H9 (cell line): ENCODE results near the gene HTR3D. TPM values are rescaled to one million over a fixed set of nuclear protein-coding genes. Genes with fewer than 3 reads are reported as not detected.
A peak's percentile ranks its signal among the peaks of the same experiment; 100 is the strongest.

Experiments
- DNase-seq: peaks from one replicate; pipeline ENCODE4 v3.0.0-alpha.2; 2017
- H2AFZ ChIP-seq: one replicate; pipeline ENCODE4 v1.6.1; 2013; ENCODE audit warnings: mild to moderate bottlenecking, low read length, control low read depth, moderate library complexity
- H2AK5ac ChIP-seq: 2 replicates; pipeline ENCODE4 v1.6.1; 2013; ENCODE audit warnings: low read length, control low read depth, mixed read lengths; ENCODE audit not compliant: insufficient read length
- H2BK120ac ChIP-seq: one replicate; pipeline ENCODE4 v1.6.1; 2013; ENCODE audit warnings: low read depth, mild to moderate bottlenecking, low read length, control low read depth, inconsistent platforms; ENCODE audit not compliant: poor library complexity, severe bottlenecking
- H2BK12ac ChIP-seq: 2 replicates; pipeline ENCODE4 v1.6.1; 2013; ENCODE audit warnings: low read length, control low read depth, mixed read lengths, low read depth; ENCODE audit not compliant: insufficient read length
- H2BK15ac ChIP-seq: 2 replicates; pipeline ENCODE4 v1.6.1; 2013; ENCODE audit warnings: low read depth, low read length, control low read depth
- H2BK20ac ChIP-seq: one replicate; pipeline ENCODE4 v1.6.1; 2013; ENCODE audit warnings: low read depth, mild to moderate bottlenecking, low read length, control low read depth, inconsistent platforms; ENCODE audit not compliant: poor library complexity, severe bottlenecking
- H2BK5ac ChIP-seq: 2 replicates; pipeline ENCODE4 v1.6.1; 2013; ENCODE audit warnings: low read length, control low read depth, mixed read lengths; ENCODE audit not compliant: insufficient read length
- H3K14ac ChIP-seq: 2 replicates; pipeline ENCODE4 v1.6.1; 2013; ENCODE audit warnings: low read length, control low read depth; ENCODE audit not compliant: insufficient read depth
- H3K18ac ChIP-seq: 2 replicates; pipeline ENCODE4 v1.6.1; 2013; ENCODE audit warnings: low read depth, mild to moderate bottlenecking, mixed read lengths, low read length, control low read depth; ENCODE audit not compliant: insufficient read length
- H3K23ac ChIP-seq: 2 replicates; pipeline ENCODE4 v1.6.1; 2013; ENCODE audit warnings: low read length, control low read depth, mixed read lengths, low read depth; ENCODE audit not compliant: insufficient read length
- H3K23me2 ChIP-seq: 2 replicates; pipeline ENCODE4 v1.6.1; 2013; ENCODE audit warnings: low read depth, mild to moderate bottlenecking, mixed read lengths, low read length, control low read depth; ENCODE audit not compliant: insufficient read length, poor library complexity, severe bottlenecking
- H3K27ac ChIP-seq: 2 replicates; pipeline ENCODE4 v1.5.1; 2013; ENCODE audit warnings: low read length, control low read depth, mixed read lengths, low read depth; ENCODE audit not compliant: insufficient read length
- H3K27me3 ChIP-seq: 2 replicates; pipeline ENCODE4 v1.6.1; 2013; ENCODE audit warnings: low read length, control low read depth, inconsistent platforms; ENCODE audit not compliant: insufficient read depth
- H3K4ac ChIP-seq: 2 replicates; pipeline ENCODE4 v1.6.1; 2013; ENCODE audit warnings: low read depth, mild to moderate bottlenecking, control low read depth, inconsistent platforms, low read length, moderate library complexity
- H3K4me1 ChIP-seq: 2 replicates; pipeline ENCODE4 v1.6.1; 2013; ENCODE audit warnings: low read length, control low read depth, inconsistent platforms; ENCODE audit not compliant: insufficient read depth
- H3K4me2 ChIP-seq: 2 replicates; pipeline ENCODE4 v1.6.1; 2013; ENCODE audit warnings: low read length, control low read depth, mixed read lengths; ENCODE audit not compliant: insufficient read length, insufficient read depth
- H3K56ac ChIP-seq: 2 replicates; pipeline ENCODE4 v1.6.1; 2013; ENCODE audit warnings: low read depth, mild to moderate bottlenecking, mixed read lengths, low read length, control low read depth; ENCODE audit not compliant: insufficient read length
- H3K79me1 ChIP-seq: 2 replicates; pipeline ENCODE4 v1.6.1; 2013; ENCODE audit warnings: low read depth, mild to moderate bottlenecking, moderate library complexity, low read length, control low read depth, inconsistent platforms; ENCODE audit not compliant: insufficient read depth, poor library complexity, severe bottlenecking
- H3K79me2 ChIP-seq: 2 replicates; pipeline ENCODE4 v1.6.1; 2013; ENCODE audit warnings: low read length, control low read depth, inconsistent platforms; ENCODE audit not compliant: insufficient read depth
- H3K9ac ChIP-seq: 2 replicates; pipeline ENCODE4 v1.6.1; 2013; ENCODE audit warnings: low read length, control low read depth, mixed read lengths; ENCODE audit not compliant: insufficient read length; ENCODE audit errors: extremely low read depth
- H3K9me3 ChIP-seq: one replicate; pipeline ENCODE4 v1.6.1; 2013; ENCODE audit warnings: low read depth, low read length, inconsistent platforms; ENCODE audit not compliant: control insufficient read depth
- H3T11ph ChIP-seq: one replicate; pipeline ENCODE4 v1.6.1; 2013; ENCODE audit warnings: mild to moderate bottlenecking, low read length, control low read depth, inconsistent platforms
- H4K20me1 ChIP-seq: one replicate; pipeline ENCODE4 v1.6.1; 2013; ENCODE audit not compliant: control insufficient read depth, insufficient read length, insufficient read depth
- H4K5ac ChIP-seq: 2 replicates; pipeline ENCODE4 v1.6.1; 2013; ENCODE audit warnings: low read depth, mild to moderate bottlenecking, mixed read lengths, low read length, control low read depth; ENCODE audit not compliant: insufficient read length
- H4K8ac ChIP-seq: replicated peaks from 2 replicates; pipeline ENCODE4 v1.6.1; 2013; ENCODE audit warnings: low read length, control low read depth, mixed read lengths, low read depth; ENCODE audit not compliant: insufficient read length
- H4K91ac ChIP-seq: 2 replicates; pipeline ENCODE4 v1.6.1; 2013; ENCODE audit warnings: low read depth, mild to moderate bottlenecking, moderate library complexity, mixed read lengths, low read length, control low read depth; ENCODE audit not compliant: insufficient read length
- H3K27ac Mint-ChIP-seq, 3 experiments: 2 replicates in 2 of 3; 3 replicates in 1 of 3; pipeline ENCODE4 v1.8.0; 2020 to 2021; ENCODE audit warnings: mixed read lengths in 3 of 3, mild to moderate bottlenecking in 1 of 3, moderate library complexity in 1 of 3
- H3K27me3 Mint-ChIP-seq: 2 replicates; pipeline ENCODE4 v1.8.0; 2021; ENCODE audit warnings: low read depth, mild to moderate bottlenecking, moderate library complexity, mixed read lengths
- H3K36me3 Mint-ChIP-seq, 3 experiments: 2 replicates in 2 of 3; 3 replicates in 1 of 3; pipeline ENCODE4 v1.8.0; 2020 to 2021; ENCODE audit warnings: low read depth in 3 of 3, mixed read lengths in 3 of 3; ENCODE audit not compliant: insufficient read depth in 1 of 3
- H3K4me1 Mint-ChIP-seq, 2 experiments: 2 replicates each; pipeline ENCODE4 v1.8.0; 2020; ENCODE audit warnings: mixed read lengths in 2 of 2
- H3K4me3 Mint-ChIP-seq, 2 experiments: 2 replicates in 1 of 2; 3 replicates in 1 of 2; pipeline ENCODE4 v1.8.0; 2020 to 2021; ENCODE audit warnings: mild to moderate bottlenecking in 2 of 2, mixed read lengths in 2 of 2, moderate library complexity in 1 of 2
- H3K9me3 Mint-ChIP-seq, 2 experiments: 2 replicates in 1 of 2; 3 replicates in 1 of 2; pipeline ENCODE4 v1.8.0; 2020; ENCODE audit warnings: mild to moderate bottlenecking in 2 of 2, mixed read lengths in 2 of 2, moderate library complexity in 1 of 2
- WGBS: extraction: QIAGEN DNeasy Blood & Tissue Kit; methylation state at CpG from one replicate; pipeline ENCODE4 v1.1.7; 2013; ENCODE audit warnings: missing lambda C conversion rate, low lambda C conversion rate, mixed read lengths; ENCODE audit not compliant: insufficient read length; ENCODE audit errors: extremely low coverage; 5-methylcytosine and 5-hydroxymethylcytosine counted together
- total RNA-seq: library from RNA; stranded (reverse); gene quantifications from 2 replicates; pipeline ENCODE4 v1.2.1, GENCODE V29; 2021
- TF ChIP-seq, protein P1 (sequence below): fragments of 200-600 bp; sonication (generic); conservative IDR thresholded peaks from 3 replicates; pipeline ENCODE4 v1.8.0; 2021; ENCODE audit warnings: antibody characterized with exemption, mild to moderate bottlenecking

The HTR3D gene
- total RNA-seq, 1 experiment from 2014 or later = not detected

DNA sequence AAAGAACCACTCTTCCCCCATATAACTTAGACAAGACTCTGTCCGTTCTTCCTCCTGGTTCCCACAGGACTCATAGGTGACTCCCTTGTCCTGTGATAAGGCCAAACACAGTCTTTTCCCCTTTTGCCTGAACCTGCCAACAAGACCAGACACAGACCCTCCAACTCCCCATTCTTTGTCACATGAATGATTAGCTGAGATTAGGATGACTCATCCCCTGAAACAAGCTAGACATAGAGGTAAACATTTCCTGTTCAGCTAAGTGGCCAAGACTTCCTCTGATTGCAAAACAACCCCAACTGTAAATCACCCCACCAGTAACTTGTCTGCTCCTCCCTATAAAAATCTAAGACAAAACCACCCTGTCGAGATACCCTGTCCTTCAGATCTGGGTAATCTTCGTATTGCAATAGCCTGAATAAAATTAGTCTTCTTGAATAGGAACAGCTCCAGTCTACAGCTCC is 53.9 kb downstream of the HTR3D start:
- H2AFZ ChIP-seq = no peak overlapping the region
- TF ChIP-seq, protein P1, sequence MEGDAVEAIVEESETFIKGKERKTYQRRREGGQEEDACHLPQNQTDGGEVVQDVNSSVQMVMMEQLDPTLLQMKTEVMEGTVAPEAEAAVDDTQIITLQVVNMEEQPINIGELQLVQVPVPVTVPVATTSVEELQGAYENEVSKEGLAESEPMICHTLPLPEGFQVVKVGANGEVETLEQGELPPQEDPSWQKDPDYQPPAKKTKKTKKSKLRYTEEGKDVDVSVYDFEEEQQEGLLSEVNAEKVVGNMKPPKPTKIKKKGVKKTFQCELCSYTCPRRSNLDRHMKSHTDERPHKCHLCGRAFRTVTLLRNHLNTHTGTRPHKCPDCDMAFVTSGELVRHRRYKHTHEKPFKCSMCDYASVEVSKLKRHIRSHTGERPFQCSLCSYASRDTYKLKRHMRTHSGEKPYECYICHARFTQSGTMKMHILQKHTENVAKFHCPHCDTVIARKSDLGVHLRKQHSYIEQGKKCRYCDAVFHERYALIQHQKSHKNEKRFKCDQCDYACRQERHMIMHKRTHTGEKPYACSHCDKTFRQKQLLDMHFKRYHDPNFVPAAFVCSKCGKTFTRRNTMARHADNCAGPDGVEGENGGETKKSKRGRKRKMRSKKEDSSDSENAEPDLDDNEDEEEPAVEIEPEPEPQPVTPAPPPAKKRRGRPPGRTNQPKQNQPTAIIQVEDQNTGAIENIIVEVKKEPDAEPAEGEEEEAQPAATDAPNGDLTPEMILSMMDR = no peak
- peaks cover 4% of the 10 kb centered on the region; the same call in 1 of the 2 replicates for H3K4me1 ChIP-seq
- H2BK20ac ChIP-seq = no peak overlapping the region
- H3K27ac Mint-ChIP-seq = peak overlapping the region in 1 of 3 experiments; percentile 13; a peak in 1 of 7 replicates
- no peak overlapping the region for H2BK5ac ChIP-seq
- H2AK5ac ChIP-seq = no peak overlapping the region
- H4K20me1 ChIP-seq = no peaks in the 10 kb centered on the region
- H3K36me3 Mint-ChIP-seq = no peaks in the 10 kb centered on the region
- no peak overlapping the region for H3T11ph ChIP-seq
- H3K27me3 ChIP-seq = no peaks in the 10 kb centered on the region
- no peak overlapping the region for H4K91ac ChIP-seq
- H4K5ac ChIP-seq = no peak overlapping the region
- no peak overlapping the region for H3K4me3 Mint-ChIP-seq
- no peaks in the 10 kb centered on the region for H3K9me3 Mint-ChIP-seq
- WGBS = no CpG with 5 or more reads among the region's 3 CpGs
- H3K56ac ChIP-seq = no peak overlapping the region
- H3K9me3 ChIP-seq = no peaks in the 10 kb centered on the region
- H3K4ac ChIP-seq = no peak overlapping the region
- no peak overlapping the region for H3K18ac ChIP-seq
- peaks cover 6 to 7% of the 10 kb centered on the region in 2 experiments for H3K4me1 Mint-ChIP-seq
- no peaks in the 10 kb centered on the region for H3K27me3 Mint-ChIP-seq
- H3K14ac ChIP-seq = no peak overlapping the region
- no peaks in the 10 kb centered on the region for H3K79me2 ChIP-seq
- no peak overlapping the region for H4K8ac ChIP-seq
- no peak overlapping the region for H3K9ac ChIP-seq
- no peak overlapping the region for H2BK12ac ChIP-seq
- no peak overlapping the region for H3K23ac ChIP-seq
- H3K23me2 ChIP-seq = no peaks in the 10 kb centered on the region
- H3K4me2 ChIP-seq = no peak overlapping the region
- no peak overlapping the region for H2BK15ac ChIP-seq
- DNase-seq = no peak
- H3K79me1 ChIP-seq = no peaks in the 10 kb centered on the region
- no peak overlapping the region for H2BK120ac ChIP-seq
- H3K27ac ChIP-seq = no peak overlapping the region

Other genes starting within 250 kb of the HTR3D start
- 5.6 and 7.1 TPM in 2 replicates for gene MAP6D1, start 206.2 kb upstream of the HTR3D start, total RNA-seq
- 94.5 and 95.5 TPM in 2 replicates for gene PARL, start 146.9 kb upstream of the HTR3D start, total RNA-seq
- 32.5 and 37.6 TPM in 2 replicates for gene ABCC5, start 13.9 kb upstream of the HTR3D start, total RNA-seq
- gene HTR3C, start 21.3 kb downstream of the HTR3D start, total RNA-seq = not detected in 2 replicates
- not detected in 2 replicates for gene HTR3E, start 65.3 kb downstream of the HTR3D start, total RNA-seq
- 38.4 and 42.0 TPM in 2 replicates for gene EIF2B5, start 103.6 kb downstream of the HTR3D start, total RNA-seq
- gene DVL3, start 123.6 kb downstream of the HTR3D start, total RNA-seq = 64.7 and 69.7 TPM in 2 replicates
- 443 and 459 TPM in 2 replicates for gene AP2M1, start 143.1 kb downstream of the HTR3D start, total RNA-seq
- 56.1 and 58.4 TPM in 2 replicates for gene ABCF3, start 154.5 kb downstream of the HTR3D start, total RNA-seq
- 2.7 TPM in 2 replicates for gene VWA5B2, start 197.8 kb downstream of the HTR3D start, total RNA-seq
- 54.1 and 62.2 TPM in 2 replicates for gene ALG3, start 217.2 kb downstream of the HTR3D start, total RNA-seq
- 8.1 and 9.8 TPM in 2 replicates for gene EEF1AKMT4, start 217.9 kb downstream of the HTR3D start, total RNA-seq
- 12.6 and 13.9 TPM in 2 replicates for gene CAMK2N2, start 229.8 kb downstream of the HTR3D start, total RNA-seq
- not detected in 2 replicates for gene ECE2, start 244.3 kb downstream of the HTR3D start, total RNA-seq